A204.1 (cell line): ENCODE measurements around the gene POLR1G.
"Not testable (repeated sequence)": the region's sequence is repeated elsewhere in the genome, so short reads cannot be mapped to it uniquely, and the experiment has no call there.

Experiments used
- FAIRE-seq: peaks from 2 replicates; lab custom pipeline; 2012; peaks lifted over from hg19 to GRCh38; lab: Jason Lieb, UNC

The POLR1G gene

GRCh38 chr19:45400192-45400591 is 6.3 kb upstream of the POLR1G start:
- FAIRE-seq = no peak

DNA sequence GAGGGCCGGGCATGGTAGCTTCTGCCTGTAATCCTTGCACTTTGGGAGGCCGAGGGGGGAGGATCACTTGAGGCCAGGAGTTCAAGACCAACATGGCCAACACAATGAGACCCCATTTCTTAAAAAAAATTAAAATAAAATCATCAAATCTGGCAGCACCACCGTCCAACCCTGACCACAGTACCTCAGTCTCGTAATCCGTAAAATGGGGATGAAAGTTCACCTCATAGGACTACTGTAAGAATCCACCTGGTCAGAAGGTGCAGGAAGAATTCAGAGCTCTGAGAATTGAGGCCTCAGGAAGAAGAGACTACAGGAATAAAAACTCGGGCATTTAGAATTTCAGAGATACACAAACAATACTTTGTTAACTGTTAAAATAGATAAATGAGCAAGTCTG is 4.6 kb upstream of the POLR1G start:
- no peak for FAIRE-seq

GRCh38 chr19:45402298-45403061 is 4.0 kb upstream of the POLR1G start:
- no peak for FAIRE-seq

DNA sequence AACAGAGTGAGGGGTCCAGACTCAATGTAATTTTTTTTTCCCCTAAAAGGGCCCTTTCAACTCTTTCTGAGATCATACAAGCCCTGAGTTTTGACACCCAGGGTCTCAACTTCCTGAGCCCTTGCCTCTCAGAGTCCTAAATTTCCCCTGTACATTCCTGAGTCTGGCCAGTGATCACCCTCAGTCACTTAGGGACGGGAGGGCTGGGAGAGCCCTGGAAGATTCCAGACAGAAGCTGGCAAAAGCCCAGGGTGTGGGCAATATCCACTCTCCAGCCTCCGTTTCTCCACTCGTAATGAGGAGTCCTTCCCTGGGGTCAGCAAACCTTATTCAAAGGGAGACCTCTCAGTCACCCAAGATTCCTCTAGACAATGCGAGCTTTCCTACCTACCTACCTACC is 3.2 kb upstream of the POLR1G start:
- FAIRE-seq = no peak

- FAIRE-seq = no peak
These were observed 2.5 kb upstream of the POLR1G start for GRCh38 chr19:45403781-45404556.

DNA sequence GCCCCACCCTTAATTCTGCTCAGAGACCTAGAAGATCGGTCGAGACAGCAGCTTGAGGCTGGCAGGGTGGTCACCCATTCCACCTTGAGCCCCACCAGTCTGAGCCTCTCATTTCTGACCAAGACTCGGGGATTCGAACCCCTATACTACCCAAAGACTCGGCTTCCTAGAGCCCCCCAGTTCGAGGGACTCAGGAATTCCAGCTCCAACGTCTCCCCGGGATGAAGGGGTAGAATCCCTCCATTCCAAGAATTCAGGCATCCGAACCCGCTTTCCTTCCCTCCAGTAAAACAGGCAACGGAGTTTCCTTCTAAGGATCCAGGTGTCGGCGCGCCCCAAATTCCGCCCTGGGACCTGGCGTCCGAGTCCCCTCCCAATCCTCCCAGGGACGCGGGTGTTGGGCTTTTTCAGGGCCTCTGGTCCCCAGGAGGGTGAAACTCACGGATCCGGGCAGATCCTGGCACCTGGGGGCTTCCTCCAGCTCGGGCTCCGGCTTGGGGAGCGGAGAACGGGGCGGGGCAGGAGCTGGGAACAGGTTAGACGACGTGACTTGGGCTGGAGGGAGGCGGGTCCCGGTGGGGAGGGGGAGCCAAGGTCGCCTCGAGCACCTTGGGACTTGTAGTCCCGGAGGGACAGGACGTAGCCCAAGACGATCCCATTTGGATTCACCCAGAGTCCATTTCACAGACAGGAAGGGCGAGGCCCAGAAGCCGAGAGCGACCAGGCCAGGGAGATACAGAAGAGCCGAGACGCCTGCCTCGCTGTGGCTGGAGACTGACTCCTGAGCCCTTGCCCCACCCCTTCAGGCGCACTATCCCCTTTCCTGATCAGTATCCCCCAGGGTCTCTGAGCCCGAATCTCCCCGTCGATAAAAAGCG is 1.6 kb upstream of the POLR1G start, which contains the start of gene PPP1R13L:
TSS of gene PPP1R13L (minus strand) at position 513 of the 878 bp plus-strand sequence. CDS start 6,751 bp downstream, outside the sequence.
- FAIRE-seq = no peak

DNA sequence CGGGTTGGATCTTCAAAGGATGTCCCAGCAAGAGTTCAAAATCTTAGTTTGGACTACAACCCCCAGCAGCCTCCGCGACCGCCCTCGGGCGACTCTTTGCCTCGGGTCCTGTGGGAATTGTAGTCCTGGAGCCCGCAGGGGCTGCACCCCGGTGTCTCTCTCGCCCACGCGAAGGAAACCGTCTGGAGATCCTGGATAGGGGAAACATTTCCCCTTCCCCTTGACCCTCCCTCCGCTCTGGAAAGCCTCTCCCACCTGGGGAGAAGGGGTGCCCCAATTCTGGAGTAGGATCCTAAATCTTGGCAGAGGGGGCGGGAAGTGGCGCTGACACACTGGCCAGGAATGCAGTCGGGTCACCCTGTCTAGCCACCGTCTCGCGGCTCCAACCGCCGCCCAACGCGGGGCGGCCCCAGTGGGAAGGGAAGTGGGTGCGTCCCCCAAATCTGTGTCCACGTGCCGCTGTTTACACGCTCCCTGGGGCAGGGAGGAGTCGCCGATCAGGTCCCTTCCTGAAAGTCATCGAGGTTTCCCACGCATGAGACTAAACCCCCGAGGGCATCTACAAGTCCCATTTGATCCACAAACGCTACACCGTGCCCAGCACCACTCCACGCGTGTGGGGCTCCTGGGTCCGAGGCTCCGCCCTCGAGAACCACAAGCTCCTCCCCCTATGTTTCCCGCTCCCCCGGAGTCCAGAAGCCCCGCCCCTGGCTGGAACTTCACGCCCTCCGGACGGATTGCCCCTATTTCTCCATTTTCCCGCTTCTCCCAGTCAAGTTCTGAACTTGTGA is 814 bp upstream of the POLR1G start:
- no peak for FAIRE-seq

GRCh38 chr19:45407091-45407375 is 589 bp downstream of the POLR1G start:
- no peak for FAIRE-seq

- not testable (repeated sequence) for FAIRE-seq
These were observed 1.1 kb downstream of the POLR1G start for GRCh38 chr19:45407585-45407984.

- FAIRE-seq = no peak
These were observed 1.7 kb downstream of the POLR1G start for GRCh38 chr19:45408121-45408520.

DNA sequence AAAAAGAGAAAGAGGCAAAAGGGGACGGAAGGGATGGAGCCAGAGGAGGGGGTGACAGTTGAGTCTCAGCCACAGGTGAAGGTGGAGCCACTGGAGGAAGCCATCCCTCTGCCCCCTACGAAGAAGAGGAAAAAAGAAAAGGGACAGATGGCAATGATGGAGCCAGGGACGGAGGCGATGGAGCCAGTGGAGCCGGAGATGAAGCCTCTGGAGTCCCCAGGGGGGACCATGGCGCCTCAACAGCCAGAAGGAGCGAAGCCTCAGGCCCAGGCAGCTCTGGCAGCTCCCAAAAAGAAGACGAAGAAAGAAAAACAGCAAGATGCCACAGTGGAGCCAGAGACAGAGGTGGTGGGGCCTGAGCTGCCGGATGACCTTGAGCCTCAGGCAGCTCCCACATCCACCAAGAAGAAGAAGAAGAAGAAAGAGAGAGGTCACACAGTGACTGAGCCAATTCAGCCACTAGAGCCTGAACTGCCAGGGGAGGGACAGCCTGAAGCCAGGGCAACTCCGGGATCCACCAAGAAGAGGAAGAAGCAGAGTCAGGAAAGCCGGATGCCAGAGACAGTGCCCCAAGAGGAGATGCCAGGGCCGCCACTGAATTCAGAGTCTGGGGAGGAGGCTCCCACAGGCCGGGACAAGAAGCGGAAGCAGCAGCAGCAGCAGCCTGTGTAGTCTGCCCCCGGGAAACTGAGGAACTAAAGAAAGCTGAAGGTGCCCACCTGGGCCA is 2.5 kb downstream of the POLR1G start:
- FAIRE-seq = no peak

DNA sequence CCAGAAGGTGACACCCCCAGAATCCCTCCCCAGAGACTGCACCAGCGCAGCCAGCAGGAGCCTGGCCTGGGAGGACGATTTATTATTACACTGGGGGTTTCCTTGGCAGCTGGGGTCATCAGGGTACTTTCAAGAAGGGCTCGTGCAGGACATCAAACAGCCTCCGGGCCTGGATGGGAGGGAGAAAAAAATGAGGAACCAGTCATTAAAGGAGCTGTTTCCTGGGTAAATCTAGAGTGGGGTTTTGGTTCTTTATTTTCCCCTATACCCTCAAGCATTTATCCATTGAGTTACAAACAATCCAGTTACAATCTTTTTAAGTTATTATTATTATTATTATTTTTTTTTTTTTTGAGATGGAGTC is 3.1 kb downstream of the POLR1G start:
- FAIRE-seq = no peak

GRCh38 chr19:45410330-45410729 is 3.9 kb downstream of the POLR1G start:
- not testable (repeated sequence) for FAIRE-seq

DNA sequence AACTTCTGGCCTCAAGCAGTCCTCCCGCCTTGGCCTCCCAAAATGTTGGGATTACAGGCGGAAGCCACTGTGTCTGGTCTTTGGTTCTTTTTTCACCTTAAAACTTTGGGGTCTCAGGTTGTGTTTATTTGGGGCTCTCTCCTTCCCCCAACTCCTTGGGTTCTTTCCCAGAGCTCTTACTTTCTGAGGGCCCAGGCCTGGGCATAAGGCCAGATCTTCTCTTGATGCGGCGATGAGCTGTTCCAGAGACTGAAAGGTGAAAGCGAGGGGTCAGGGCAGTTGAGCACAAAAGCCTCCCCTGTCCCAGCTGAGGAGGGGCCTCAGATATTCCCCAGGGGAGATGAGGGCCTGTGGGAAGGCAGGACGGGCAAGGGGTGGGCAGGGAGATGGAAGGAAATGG is 7.1 kb downstream of the POLR1G start:
- FAIRE-seq = no peak

- no peak for FAIRE-seq
These were observed 8.0 kb downstream of the POLR1G start for GRCh38 chr19:45414468-45414867.

DNA sequence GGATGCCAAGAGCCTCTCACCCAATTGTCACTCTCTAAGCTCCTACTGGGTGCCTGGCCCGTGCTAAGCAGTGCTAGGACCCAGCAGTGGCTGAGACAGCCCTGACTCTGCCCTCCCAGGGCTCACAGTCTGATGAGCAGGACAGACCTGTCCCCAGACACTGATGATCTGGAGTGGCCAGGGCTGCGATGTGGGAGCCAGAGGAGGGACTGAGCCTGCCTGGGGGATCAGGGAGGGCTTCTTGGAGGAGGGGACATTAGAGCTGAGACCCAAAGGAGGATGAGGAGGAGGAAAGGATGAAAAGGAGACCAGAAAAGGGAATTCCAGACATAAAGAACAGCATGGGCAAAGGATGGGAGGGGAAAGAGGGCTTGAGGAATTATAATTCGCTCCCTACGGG is 10.7 kb downstream of the POLR1G start:
- no peak for FAIRE-seq

- no peak for FAIRE-seq
These were observed 12.4 kb downstream of the POLR1G start for GRCh38 chr19:45418802-45419201.

- FAIRE-seq = no peak
These were observed 13.0 kb downstream of the POLR1G start for GRCh38 chr19:45419396-45419795.

GRCh38 chr19:45419895-45420294 is 13.5 kb downstream of the POLR1G start:
- FAIRE-seq = no peak

DNA sequence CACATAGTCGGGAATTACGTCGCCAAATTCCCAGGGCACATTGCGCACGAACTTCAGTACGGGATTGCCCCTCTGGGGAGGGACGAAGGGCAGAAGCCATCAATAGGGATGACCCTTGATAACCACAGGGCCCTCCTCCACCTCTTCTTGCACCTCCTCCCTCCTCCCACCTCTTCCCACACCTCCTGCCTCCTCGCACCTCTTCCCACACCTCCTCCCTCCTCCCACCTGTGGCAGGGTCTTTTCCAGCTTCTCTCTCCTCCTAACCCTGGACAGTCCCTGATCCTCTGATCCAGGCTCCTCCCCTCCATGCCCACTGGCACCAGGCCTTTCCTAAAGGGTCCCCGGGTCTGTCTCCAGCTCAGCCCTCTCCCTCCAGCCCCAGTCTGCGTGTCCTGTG is 13.9 kb downstream of the POLR1G start:
- no peak for FAIRE-seq

DNA sequence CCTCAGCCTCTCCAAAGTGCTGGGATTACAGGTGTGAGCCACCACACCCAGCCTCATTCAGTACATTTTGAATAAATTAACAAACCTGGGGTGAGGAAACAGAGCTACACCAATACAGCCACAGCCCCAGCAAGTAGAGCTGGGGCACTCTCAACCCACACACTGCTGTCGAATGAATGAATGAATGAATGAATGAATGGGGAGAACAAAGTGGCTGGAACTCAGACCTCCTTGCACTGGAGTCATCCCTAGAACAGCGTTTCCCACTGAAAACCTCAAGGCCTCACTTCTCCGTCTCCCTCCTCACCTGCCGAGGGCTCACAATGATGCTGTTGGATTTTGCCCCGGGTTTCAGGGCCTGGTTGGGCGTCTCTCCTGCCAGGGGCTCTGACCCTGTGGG is 14.4 kb downstream of the POLR1G start:
- FAIRE-seq = no peak
